ENCODE measurements around the gene MSANTD1.
"Not testable (repeated sequence)": the region's sequence is repeated elsewhere in the genome, so short reads cannot be mapped to it uniquely, and the experiment has no call there.

Gene MSANTD1

GRCh38 chr4:3291411-3291968, 42.5 kb downstream of the MSANTD1 start:
- DNase-seq (ENCODE audit: low spot score): peak; percentile 47

DNA sequence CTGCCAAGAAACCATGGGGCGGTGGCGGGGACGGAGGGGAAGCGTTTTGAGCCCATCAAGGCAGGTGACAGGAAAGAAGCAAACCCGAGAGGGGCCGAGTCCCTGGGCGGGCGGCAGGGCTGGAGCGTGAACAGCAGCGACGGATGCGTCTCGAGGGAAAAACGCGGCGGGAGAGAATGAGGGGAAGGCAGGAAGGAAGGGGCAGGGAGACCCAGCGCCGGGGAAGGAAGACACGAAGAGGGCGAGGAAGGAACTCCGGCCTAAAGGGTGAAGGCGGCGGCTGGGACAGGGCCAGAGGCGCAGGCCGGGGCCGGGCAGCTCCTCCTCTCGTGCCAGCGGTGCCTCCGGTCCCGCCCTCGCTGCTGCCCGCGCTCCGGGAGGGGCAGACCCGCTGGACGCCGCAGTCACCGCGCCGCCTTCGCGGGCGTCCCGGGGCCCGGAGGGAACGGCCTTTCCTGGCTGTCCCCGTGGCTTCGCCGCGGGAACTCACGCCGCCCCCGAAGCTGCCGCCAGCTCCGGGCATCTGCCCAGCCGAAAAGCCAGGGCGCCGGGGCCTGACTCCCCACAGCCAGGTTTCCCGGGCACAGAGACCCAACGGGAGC, 43.1 kb downstream of the MSANTD1 start:
- DNase-seq (ENCODE audit: low spot score): peak; percentile 51

DNA sequence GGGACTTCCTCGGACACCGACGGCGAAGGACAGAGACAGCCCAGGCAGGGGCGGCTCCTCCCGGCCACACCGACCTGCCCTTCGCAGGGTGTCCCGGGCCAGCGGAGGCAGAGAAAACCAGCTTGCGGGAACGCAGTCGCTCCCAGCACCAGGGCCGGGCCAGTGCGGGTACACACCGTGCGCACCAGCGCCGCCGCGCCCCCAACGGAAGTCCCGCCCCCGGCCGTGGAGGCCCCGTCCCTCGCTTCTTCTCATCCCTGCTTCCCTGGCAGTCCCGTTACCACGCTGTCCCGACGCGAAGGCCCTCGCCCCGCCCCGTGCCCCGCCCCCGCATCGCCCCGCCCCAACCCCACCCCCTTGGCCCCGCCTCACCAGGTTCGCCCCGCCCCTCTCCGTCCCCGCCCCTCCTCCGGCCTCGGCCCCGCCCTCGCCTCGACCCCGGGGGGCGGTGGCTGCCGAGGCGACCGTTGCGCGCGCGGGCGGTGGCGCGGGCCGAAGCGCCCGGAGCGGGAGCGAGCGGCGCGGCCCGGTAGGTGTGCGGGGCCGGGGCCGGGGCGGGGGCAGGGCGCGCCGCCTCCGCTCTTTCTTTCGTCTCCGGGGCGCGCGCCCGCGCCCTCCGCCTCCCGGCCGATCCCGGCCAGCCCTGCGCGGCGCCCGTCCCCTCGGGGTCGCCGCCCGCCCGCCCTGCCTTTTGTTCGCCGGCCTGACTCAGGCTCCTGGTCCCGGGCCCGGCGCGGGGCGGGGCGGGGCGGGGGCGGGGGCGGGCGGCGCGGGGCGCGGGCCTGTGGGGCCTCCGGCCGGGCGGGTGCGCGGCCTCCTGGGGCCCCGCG, 43.8 kb downstream of the MSANTD1 start, which contains the start of gene RGS12:
Gene RGS12 (plus strand): TSS at position 451 of the 830 bp plus-strand sequence. CDS start 23,150 bp downstream, outside the sequence.
- DNase-seq (ENCODE audit: low spot score): peak; percentile 99

- no peak for DNase-seq (ENCODE audit: low spot score)
These were observed 44.7 kb downstream of the MSANTD1 start for GRCh38 chr4:3293401-3294391.

DNA sequence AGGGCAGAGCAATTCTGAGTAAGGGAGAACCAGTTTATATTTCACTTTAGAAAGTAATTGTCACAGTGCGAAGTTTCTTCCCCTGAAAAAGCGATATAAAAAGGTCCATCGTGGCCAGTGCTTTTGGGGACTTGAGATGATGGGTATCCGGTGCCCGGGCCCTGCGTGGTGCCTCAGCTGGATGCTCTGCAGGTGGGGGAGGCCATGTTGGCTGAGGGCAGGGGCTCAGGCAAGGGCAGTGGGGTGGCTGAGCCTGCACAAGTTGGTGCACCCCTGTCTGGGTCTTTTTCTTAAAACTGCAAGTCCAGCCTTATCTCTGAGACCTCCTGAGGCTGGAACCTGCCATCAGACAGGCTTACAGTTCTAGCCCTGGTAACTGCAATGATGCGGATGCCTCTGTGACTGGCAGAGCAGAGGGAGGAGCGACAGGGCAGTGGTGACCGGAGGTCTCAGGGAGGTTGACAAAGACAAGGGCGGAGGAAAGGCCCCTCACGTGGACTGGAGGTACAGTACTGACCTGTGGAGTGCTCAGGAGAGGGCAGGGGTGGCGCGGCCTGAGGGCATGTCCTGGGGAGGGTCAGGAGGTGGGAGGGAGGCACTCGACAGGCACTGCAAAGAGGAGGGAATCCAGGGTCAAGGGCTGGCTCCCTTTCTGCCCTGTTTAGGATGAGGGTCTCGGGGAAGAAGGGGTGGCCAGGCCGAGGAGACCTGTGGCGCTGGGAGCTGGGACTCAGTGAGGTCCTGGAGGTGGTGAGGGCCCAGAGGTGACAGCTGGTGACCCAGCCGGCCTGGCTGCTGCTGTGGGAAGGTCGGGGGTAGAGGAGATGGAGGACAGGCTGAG, 45.7 kb downstream of the MSANTD1 start:
- DNase-seq (ENCODE audit: low spot score): no peak

DNA sequence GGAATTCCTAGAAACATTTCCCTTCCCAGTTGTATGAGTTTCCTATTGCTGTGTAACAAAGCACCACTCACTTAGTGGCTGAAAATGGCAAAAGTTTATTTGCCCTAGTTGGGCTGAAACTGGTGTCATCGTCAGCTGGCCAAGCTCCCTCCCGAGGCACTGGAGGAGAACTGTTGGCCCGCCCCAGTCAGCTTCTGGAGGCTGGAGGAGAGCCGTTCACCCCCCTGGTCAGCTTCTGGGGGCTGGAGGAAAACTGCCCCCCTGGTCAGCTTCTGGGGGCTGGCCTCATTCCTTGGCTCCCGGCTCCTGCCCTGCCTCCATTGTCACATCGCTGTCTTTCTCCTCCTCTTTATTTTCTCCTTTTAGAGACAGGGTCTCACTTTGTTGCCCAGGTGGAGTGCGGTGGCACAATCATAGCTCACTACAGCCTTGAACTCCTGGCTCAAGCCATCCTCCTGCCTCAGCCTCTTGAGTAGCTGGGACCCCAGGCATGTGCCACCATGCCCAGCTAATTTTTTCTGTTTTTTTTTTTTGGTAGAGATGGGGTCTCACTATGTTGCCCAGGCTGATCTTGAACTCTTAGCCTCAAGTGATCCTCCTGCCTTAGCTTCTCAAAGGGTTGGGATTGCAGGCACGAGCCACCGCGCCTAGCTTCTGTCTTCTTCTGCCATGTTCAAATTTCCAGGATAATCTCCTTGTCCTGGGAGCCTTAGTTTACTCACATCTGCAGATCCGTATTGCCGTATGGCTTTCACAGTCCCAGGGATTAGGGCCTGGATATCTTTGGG, 47.1 kb downstream of the MSANTD1 start:
- no peak for DNase-seq (ENCODE audit: low spot score)

GRCh38 chr4:3296651-3297050, 47.7 kb downstream of the MSANTD1 start:
- DNase-seq (ENCODE audit: low spot score): no peak

GRCh38 chr4:3297066-3297859, 48.3 kb downstream of the MSANTD1 start:
- no peak for DNase-seq (ENCODE audit: low spot score)

GRCh38 chr4:3299122-3299975, 50.4 kb downstream of the MSANTD1 start:
- no peak for DNase-seq (ENCODE audit: low spot score)

GRCh38 chr4:3299976-3300671, 51.2 kb downstream of the MSANTD1 start:
- no peak for DNase-seq (ENCODE audit: low spot score)

DNA sequence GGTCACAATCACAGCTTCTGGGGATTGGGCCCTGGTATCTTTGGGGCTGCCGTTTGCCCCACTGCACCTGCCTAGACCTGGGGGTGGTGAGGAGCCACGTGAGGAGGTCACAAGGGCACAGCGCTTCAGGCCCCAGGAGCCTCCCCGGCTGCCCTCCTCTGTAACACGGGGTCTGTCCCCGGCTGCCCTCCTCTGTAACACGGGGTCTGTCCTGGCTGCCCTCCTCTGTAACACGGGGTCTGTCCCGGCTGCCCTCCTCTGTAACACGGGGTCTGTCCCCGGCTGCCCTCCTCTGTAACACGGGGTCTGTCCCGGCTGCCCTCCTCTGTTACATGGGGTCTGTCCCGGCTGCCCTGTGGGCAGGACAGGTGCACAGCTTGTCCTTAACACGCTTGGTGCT, 51.9 kb downstream of the MSANTD1 start:
- not testable (repeated sequence) for DNase-seq (ENCODE audit: low spot score)

- DNase-seq (ENCODE audit: low spot score): no peak
These were observed 52.7 kb downstream of the MSANTD1 start for GRCh38 chr4:3301450-3302172.

DNA sequence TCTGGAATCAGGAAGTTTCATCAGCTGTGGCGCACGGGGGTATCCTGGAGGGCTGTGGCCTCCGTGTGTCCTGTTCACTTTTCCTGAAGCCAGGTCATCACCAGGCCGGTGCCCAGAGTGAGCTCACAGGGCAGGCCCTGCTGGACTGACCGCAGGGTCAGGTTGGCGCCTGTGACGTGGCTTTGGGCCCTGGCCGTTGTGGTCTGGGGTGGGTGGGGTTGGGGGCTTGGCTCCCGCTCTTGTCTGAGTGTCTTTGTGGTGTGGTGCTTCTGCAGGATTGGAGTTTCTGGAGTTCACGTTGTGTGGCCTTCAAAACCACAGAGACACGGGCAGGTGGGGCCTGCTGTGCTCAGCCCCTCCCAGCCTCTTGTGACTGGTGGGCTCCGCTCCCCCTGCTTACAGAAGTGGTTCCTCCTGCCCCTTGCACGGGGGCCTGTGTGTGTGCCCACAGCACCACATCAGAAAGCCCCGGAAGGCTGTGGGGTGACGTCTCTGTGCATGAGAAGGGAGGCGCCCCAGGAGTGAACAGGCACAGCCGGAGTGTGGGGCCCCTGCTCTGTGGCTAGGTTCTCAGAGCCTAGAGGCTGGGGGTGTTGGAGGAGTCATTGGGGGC, 53.3 kb downstream of the MSANTD1 start:
- DNase-seq (ENCODE audit: low spot score): no peak

GRCh38 chr4:3302786-3303564, 54.0 kb downstream of the MSANTD1 start:
- no peak for DNase-seq (ENCODE audit: low spot score)

DNA sequence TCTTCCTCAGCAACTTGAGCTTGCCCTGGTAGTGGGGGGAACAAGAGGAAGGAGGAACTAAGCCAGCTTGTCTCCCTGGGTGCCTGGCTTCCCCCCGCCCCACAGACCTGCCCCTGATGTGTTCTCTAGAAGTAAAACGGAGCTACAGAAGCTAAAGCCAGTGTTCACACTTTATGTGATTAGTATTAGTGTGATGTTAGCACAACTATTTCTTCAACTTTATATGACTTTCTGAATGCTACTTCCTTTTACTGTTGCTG, 54.5 kb downstream of the MSANTD1 start:
- no peak for DNase-seq (ENCODE audit: low spot score)
